Measurements from ENCODE around the gene AGMO.

Gene AGMO

GRCh38 chr7:15600298-15600697, 38.5 kb upstream of the AGMO start:
- H3K79me2 ChIP-seq (ENCODE audit: insufficient read depth, low read length) = no peaks in the 10 kb centered on the region
- H3K4me2 ChIP-seq (ENCODE audit: low read depth, low read length, poor library complexity, severe bottlenecking) = no peak overlapping the region
- no peaks in the 10 kb centered on the region for H3K9me2 ChIP-seq (replicated peaks; ENCODE audit: insufficient read depth, low read length)
- TF ChIP-seq EZH2phosphoT487 (conservative IDR thresholded peaks at IDR 0.05; ENCODE audit: low read length) = no peak
- TF ChIP-seq, protein P1, sequence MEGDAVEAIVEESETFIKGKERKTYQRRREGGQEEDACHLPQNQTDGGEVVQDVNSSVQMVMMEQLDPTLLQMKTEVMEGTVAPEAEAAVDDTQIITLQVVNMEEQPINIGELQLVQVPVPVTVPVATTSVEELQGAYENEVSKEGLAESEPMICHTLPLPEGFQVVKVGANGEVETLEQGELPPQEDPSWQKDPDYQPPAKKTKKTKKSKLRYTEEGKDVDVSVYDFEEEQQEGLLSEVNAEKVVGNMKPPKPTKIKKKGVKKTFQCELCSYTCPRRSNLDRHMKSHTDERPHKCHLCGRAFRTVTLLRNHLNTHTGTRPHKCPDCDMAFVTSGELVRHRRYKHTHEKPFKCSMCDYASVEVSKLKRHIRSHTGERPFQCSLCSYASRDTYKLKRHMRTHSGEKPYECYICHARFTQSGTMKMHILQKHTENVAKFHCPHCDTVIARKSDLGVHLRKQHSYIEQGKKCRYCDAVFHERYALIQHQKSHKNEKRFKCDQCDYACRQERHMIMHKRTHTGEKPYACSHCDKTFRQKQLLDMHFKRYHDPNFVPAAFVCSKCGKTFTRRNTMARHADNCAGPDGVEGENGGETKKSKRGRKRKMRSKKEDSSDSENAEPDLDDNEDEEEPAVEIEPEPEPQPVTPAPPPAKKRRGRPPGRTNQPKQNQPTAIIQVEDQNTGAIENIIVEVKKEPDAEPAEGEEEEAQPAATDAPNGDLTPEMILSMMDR (IDR thresholded peaks at IDR 0.05; ENCODE audit: insufficient read depth, low read length, poor library complexity, severe bottlenecking) = no peak
- H2AFZ ChIP-seq (ENCODE audit: low read depth, low read length, severe bottlenecking) = no peak overlapping the region
- no peak overlapping the region for H3K27ac ChIP-seq (ENCODE audit: low read depth, low read length)
- peaks cover 23% of the 10 kb centered on the region; the same call in 1 of the 2 replicates for H3K9me3 ChIP-seq (ENCODE audit: insufficient read depth, low read length)
- H3K9ac ChIP-seq (ENCODE audit: low read length) = no peak overlapping the region
- no peaks in the 10 kb centered on the region for H3K27me3 ChIP-seq (ENCODE audit: low read length)
- H3K4me3 ChIP-seq (ENCODE audit: insufficient read depth, low read length, poor library complexity, severe bottlenecking) = no peak overlapping the region
- no peaks in the 10 kb centered on the region for H4K20me1 ChIP-seq (ENCODE audit: low read depth, low read length)
- no peaks in the 10 kb centered on the region for H3F3A ChIP-seq (ENCODE audit: insufficient read depth)
- no peaks in the 10 kb centered on the region for H3K36me3 ChIP-seq (ENCODE audit: low read length)

DNA sequence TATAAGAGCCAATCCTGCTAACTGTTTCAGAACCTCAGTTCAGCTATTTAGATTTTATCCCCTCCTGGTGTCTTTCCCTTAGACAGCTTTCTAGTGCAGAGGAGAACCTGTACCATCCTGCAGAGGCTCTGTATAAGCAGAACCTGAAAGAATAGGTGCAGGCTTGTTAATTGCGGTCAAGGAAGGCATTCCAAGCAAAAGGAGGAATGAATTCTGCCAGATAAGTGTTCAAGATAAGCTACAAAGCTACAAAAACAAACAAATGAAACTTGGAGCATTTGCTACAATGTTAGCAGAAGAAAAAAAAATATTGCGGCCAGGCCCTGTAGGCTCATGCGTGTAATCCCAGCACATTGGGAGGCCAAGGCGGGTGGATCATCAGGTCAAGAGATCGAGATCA, 32.6 kb upstream of the AGMO start:
- Histone ChIP-seq H3K36me3 (ENCODE audit: low read length) (no peaks in the 10 kb centered on the region), H3K9ac (ENCODE audit: low read length) (no peak overlapping the region), H3K4me2 (ENCODE audit: low read depth, low read length, poor library complexity, severe bottlenecking) (no peak overlapping the region), H3K9me3 (ENCODE audit: insufficient read depth, low read length) (peaks cover 14% of the 10 kb centered on the region; the same call in 1 of the 2 replicates), H3K4me3 (ENCODE audit: insufficient read depth, low read length, poor library complexity, severe bottlenecking) (no peak overlapping the region), H2AFZ (ENCODE audit: low read depth, low read length, severe bottlenecking) (no peak overlapping the region), H3F3A (ENCODE audit: insufficient read depth) (no peaks in the 10 kb centered on the region), H4K20me1 (ENCODE audit: low read depth, low read length) (no peaks in the 10 kb centered on the region), H3K27me3 (ENCODE audit: low read length) (no peaks in the 10 kb centered on the region), H3K79me2 (ENCODE audit: insufficient read depth, low read length) (no peaks in the 10 kb centered on the region), H3K27ac (ENCODE audit: low read depth, low read length) (no peak overlapping the region), H3K9me2 (replicated peaks; ENCODE audit: insufficient read depth, low read length) (0 out of 2 replicates have a peak, but pooled peaks cover 4% of the 10 kb centered on the region)
- TF ChIP-seq, protein P1 (IDR thresholded peaks at IDR 0.05; ENCODE audit: insufficient read depth, low read length, poor library complexity, severe bottlenecking) = no peak
- TF ChIP-seq EZH2phosphoT487 (conservative IDR thresholded peaks at IDR 0.05; ENCODE audit: low read length) = no peak

GRCh38 chr7:15593382-15593781, 31.6 kb upstream of the AGMO start:
- Histone ChIP-seq H3K9ac (ENCODE audit: low read length) (no peak overlapping the region), H3K27ac (ENCODE audit: low read depth, low read length) (no peak overlapping the region), H3F3A (ENCODE audit: insufficient read depth) (no peaks in the 10 kb centered on the region), H3K4me2 (ENCODE audit: low read depth, low read length, poor library complexity, severe bottlenecking) (no peak overlapping the region), H3K4me3 (ENCODE audit: insufficient read depth, low read length, poor library complexity, severe bottlenecking) (no peak overlapping the region), H4K20me1 (ENCODE audit: low read depth, low read length) (no peaks in the 10 kb centered on the region), H3K9me2 (replicated peaks; ENCODE audit: insufficient read depth, low read length) (0 out of 2 replicates have a peak, but pooled peaks cover 4% of the 10 kb centered on the region), H3K9me3 (ENCODE audit: insufficient read depth, low read length) (0 out of 2 replicates have a peak, but pooled peaks cover 6% of the 10 kb centered on the region), H3K27me3 (ENCODE audit: low read length) (no peaks in the 10 kb centered on the region), H3K79me2 (ENCODE audit: insufficient read depth, low read length) (no peaks in the 10 kb centered on the region), H3K36me3 (ENCODE audit: low read length) (no peaks in the 10 kb centered on the region), H2AFZ (ENCODE audit: low read depth, low read length, severe bottlenecking) (no peak overlapping the region)
- TF ChIP-seq EZH2phosphoT487 (conservative IDR thresholded peaks at IDR 0.05; ENCODE audit: low read length) = no peak
- TF ChIP-seq, protein P1 (IDR thresholded peaks at IDR 0.05; ENCODE audit: insufficient read depth, low read length, poor library complexity, severe bottlenecking) = no peak

All from SU-DHL-6 (cell line).